ENCODE data around the gene SMIM7.
A peak's percentile ranks its signal among the peaks of the same experiment; 100 is the strongest.

GRCh38 chr19:16627928-16628182 is 32.1 kb downstream of the SMIM7 start:
- TF ChIP-seq CTCF (IDR thresholded peaks at IDR 0.05) (peak in 1 of 12 donors; percentile 15), POLR2A (IDR thresholded peaks at IDR 0.05) (peak in 1 of 2 donors; percentile 32)

Data from heart left ventricle (tissue), 13 donors.